Activated naive CD4-positive, alpha-beta T cell treated with anti-CD3 and anti-CD28 coated beads, Interleukin-2, amount 50 U/mL, for 24 hours (primary cell): Measurements from ENCODE around the gene SSB.
"Not testable (repeated sequence)": the region's sequence is repeated elsewhere in the genome, so short reads cannot be mapped to it uniquely, and the experiment has no call there.

Experiments used
- H3K27ac Mint-ChIP-seq: one replicate; pipeline ENCODE4 v1.8.0; 2021; ENCODE audit warnings: mild to moderate bottlenecking, mixed read lengths
- H3K27me3 Mint-ChIP-seq: one replicate; pipeline ENCODE4 v1.8.0; 2021; ENCODE audit warnings: mixed read lengths
- H3K36me3 Mint-ChIP-seq: one replicate; pipeline ENCODE4 v1.8.0; 2021; ENCODE audit warnings: mixed read lengths
- H3K4me1 Mint-ChIP-seq: one replicate; pipeline ENCODE4 v1.8.0; 2021; ENCODE audit warnings: mixed read lengths
- H3K4me3 Mint-ChIP-seq: one replicate; pipeline ENCODE4 v1.8.0; 2021; ENCODE audit warnings: mild to moderate bottlenecking, mixed read lengths
- H3K9me3 Mint-ChIP-seq: one replicate; pipeline ENCODE4 v1.8.0; 2021; ENCODE audit warnings: mixed read lengths

Gene SSB

DNA sequence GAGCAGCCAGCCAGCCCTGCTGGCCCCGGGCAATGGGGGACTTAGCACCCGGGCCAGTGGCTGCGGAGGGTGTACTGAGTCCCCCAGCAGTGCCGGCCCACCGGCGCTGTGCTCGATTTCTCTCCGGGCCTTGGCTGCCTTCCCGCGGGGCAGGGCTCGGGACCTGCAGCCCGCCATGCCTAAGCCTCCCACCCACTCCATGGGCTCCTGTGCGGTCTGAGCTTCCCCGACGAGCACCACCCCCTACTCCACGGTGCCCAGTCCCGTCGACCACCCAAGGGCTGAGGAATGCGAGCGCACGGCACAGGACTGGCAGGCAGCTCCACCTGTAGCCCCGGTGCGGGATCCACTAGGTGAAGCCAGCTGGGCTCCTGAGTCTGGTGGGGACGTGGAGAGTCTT lies 43.0 kb downstream of the SSB start:
- H3K27ac Mint-ChIP-seq, H3K9me3 Mint-ChIP-seq, H3K4me3 Mint-ChIP-seq, H3K27me3 Mint-ChIP-seq: not testable (repeated sequence)
- peaks cover 13% of the 10 kb centered on the region for H3K36me3 Mint-ChIP-seq
- peaks cover 66% of the 10 kb centered on the region for H3K4me1 Mint-ChIP-seq

DNA sequence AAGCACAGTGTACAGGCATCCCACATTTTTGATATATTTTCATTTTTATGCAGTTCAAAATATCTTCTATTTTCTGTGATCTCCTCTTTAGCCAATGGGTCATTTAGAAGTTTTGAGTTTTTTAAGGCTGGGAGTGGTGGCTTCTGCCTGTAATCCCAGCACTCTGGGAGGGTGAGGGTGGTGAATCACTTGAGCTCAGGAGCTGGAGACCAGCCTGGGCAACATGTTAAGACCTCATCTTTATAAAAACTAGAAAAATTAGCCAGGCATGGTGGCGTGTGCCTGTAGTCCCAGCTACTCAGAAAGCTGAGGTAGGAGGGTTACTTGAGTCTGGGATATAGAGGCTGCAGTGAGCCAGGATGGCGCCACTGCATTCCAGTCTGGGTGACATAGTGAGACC lies 46.3 kb downstream of the SSB start:
- Mint-ChIP-seq H3K4me1 (peaks cover 65% of the 10 kb centered on the region), H3K27ac (no peak overlapping the region), H3K36me3 (peaks cover 19% of the 10 kb centered on the region), H3K4me3 (no peak overlapping the region), H3K9me3 (no peaks in the 10 kb centered on the region), H3K27me3 (no peaks in the 10 kb centered on the region)

DNA sequence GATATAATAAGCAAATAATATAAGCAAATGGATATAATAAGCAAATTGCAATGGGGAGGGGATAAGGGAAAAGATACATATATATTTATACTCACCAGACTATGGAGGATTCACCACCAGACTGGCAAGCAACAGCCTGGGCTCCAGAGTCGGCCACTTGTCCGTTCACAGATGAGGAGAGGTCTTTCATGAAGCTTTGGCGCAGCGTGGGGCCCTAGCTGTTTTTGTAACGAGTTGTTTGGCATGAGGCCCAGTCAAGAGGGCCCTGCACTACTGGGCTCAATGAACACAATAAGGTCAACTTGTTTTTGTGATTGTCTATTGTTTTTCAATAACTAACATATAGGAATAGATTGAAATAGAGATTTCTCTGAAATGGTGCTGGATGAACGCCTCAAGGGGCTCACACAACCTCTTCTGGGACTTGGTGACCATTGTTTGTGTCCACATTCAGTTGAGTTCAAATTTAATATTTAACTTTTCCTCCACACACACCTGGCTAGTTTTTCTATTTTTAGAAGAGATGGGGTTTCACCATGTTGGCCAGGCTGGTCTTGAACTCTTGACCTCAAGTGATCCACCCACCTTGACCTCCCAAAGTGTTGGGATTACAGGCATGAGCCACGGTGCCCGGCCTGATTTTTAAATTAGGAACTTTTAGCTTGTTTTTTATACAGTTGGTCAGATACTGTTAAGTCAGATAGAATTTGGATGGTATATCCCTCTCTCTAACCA lies 50.5 kb downstream of the SSB start:
- not testable (repeated sequence) for H3K4me3 Mint-ChIP-seq, H3K27me3 Mint-ChIP-seq, H3K27ac Mint-ChIP-seq, H3K9me3 Mint-ChIP-seq
- peaks cover 14% of the 10 kb centered on the region for H3K36me3 Mint-ChIP-seq
- peaks cover 71% of the 10 kb centered on the region for H3K4me1 Mint-ChIP-seq

DNA sequence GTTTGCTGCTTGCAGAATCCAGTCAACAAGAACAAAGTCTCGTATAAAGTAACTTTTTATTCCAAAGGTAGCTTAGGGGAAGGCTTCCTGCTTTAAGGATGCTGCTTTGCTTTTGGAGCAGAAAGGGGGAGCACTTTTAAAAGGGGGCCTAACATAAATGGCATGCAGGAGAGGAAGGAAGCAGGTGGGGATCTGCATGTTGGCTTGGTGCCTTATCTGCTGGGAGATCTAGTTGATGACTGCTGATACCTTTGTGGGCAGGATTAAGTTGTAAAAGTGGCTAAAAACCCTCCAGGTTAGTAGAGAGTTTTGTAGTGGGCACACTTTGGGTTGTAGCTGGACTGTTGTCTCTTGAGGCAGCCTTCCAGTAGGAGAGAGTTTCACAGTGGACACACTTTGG lies 51.0 kb downstream of the SSB start:
- no peaks in the 10 kb centered on the region for H3K27me3 Mint-ChIP-seq
- peaks cover 14% of the 10 kb centered on the region for H3K36me3 Mint-ChIP-seq
- H3K27ac Mint-ChIP-seq = no peak overlapping the region
- H3K4me3 Mint-ChIP-seq = no peak overlapping the region
- peaks cover 68% of the 10 kb centered on the region for H3K4me1 Mint-ChIP-seq
- no peaks in the 10 kb centered on the region for H3K9me3 Mint-ChIP-seq

DNA sequence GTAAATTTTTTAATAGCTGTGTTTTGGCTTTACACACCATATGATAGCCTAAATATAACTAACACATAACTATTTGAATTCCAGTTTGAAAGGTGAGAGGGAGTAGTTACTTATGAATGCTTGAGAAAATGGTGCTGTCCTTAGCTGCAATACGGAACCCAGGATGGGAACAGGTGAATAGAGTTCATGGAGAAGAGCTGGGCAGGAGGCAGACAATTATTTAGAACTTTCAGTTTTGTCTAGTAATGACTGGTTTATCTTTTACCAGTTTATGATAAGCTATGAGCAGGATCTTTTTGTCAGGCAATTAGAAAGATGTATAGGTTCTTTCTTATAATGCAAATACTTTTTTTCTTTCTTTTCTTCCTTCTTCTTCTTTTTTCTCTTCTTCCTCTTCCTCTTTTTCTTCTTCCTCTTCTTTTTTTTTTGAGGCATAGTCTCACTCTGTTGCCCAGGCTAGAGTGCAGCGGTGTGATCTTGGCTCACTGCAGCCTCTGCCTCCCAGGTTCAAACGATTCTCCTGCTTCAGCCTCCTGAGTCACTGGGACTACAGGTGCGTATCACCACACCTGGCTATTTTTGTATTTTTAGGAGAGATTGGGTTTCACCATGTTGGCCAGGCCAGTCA lies 54.5 kb downstream of the SSB start:
- no peaks in the 10 kb centered on the region for H3K27me3 Mint-ChIP-seq
- peaks cover 12% of the 10 kb centered on the region for H3K36me3 Mint-ChIP-seq
- no peak overlapping the region for H3K4me3 Mint-ChIP-seq
- H3K4me1 Mint-ChIP-seq = peaks cover 40% of the 10 kb centered on the region
- H3K27ac Mint-ChIP-seq = no peak overlapping the region
- no peaks in the 10 kb centered on the region for H3K9me3 Mint-ChIP-seq

DNA sequence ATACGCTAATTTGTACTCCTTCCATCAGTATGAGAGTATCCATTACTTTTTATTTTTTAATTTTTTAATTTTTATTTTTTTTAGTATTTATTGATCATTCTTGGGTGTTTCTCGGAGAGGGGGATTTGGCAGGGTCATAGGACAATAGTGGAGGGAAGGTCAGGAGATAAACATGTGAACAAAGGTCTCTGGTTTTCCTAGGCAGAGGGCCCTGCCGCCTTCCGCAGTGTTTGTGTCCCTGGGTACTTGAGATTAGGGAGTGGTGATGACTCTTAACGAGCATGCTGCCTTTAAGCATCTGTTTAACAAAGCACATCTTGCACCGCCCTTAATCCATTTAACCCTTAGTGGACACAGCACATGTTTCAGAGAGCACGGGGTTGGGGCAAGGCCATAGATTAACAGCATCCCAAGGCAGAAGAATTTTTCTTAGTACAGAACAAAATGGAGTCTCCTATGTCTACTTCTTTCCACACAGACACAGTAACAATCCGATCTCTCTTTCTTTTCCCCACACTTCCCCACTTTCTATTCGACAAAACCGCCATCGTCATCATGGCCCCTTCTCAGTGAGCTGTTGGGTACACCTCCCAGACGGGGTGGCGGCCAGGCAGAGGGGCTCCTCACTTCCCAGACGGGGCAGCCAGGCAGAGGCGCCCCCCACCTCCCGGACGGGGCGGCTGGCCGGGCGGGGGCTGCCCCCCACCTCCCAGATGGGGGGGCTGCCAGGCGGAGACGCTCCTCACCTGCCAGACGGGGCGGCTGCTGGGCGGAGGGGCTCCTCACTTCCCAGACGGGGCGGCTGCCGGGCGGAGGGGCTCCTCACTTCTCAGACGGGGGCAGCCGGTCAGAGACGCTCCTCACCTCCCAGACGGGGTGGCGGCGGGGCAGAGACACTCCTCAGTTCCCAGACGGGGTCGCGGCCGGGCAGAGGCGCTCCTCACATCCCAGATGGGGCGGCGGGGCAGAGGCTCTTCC lies 56.9 kb downstream of the SSB start:
- H3K4me3 Mint-ChIP-seq, H3K27me3 Mint-ChIP-seq, H3K9me3 Mint-ChIP-seq, H3K36me3 Mint-ChIP-seq, H3K27ac Mint-ChIP-seq: not testable (repeated sequence)
- H3K4me1 Mint-ChIP-seq = peaks cover 37% of the 10 kb centered on the region

DNA sequence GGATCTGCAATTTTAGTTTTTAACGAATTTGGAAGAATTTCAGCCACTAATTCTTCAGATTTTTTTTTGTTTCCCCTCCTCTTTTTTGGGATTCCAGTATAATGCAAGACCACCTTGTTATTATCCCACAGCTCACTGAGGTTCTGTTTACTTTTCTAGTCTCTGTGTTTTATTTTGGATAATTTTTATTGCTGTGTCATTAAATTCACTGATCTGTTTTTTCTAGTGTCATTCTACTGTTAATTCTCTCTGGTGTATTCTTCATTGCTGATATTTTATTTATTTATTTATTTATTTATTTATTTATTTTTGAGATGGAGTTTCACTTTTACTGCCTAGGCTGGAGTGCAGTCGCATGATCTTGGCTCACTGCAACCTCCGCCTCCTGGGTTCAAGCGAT lies 60.8 kb downstream of the SSB start:
- Mint-ChIP-seq H3K4me3 (no peak overlapping the region), H3K27ac (no peak overlapping the region), H3K9me3 (no peaks in the 10 kb centered on the region), H3K4me1 (peaks cover 41% of the 10 kb centered on the region), H3K36me3 (peaks cover 9% of the 10 kb centered on the region), H3K27me3 (no peaks in the 10 kb centered on the region)

DNA sequence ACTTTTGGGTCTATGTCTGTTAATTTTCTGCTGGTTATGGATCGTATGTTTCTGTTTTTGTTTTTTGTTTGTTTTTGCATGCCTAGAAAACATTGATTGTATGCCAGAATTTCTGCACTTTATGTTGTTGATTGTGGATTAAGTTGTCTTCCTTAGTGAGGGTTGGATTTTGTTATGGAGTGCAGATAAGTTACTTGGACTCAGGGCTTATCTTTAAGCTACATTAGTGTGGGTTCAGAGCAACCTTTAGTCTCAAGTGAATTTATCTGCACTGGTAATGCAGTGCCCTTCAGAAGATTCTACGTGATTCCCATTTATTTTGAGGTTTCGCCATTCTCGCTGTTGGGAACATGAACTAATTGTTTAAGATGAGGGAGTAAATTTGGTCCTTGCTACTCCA lies 61.5 kb downstream of the SSB start:
- peaks cover 43% of the 10 kb centered on the region for H3K4me1 Mint-ChIP-seq
- no peak overlapping the region for H3K4me3 Mint-ChIP-seq
- H3K36me3 Mint-ChIP-seq = peaks cover 9% of the 10 kb centered on the region
- H3K27ac Mint-ChIP-seq = no peak overlapping the region
- H3K9me3 Mint-ChIP-seq = no peaks in the 10 kb centered on the region
- no peaks in the 10 kb centered on the region for H3K27me3 Mint-ChIP-seq
